K562 (cell line): Measurements from ENCODE around the gene CST4. TPM values are rescaled to one million over a fixed set of nuclear protein-coding genes. Genes with fewer than 3 reads are reported as not detected.

Experiments
- ATAC-seq: fragments of 200-7000 bp; cut with Tn5 transposase; 3 replicates; pipeline ENCODE4 v1.9.1; 2020; ENCODE audit warnings: moderate library complexity
- BruUV-seq: library from RNA; stranded (reverse); fragments of 400-500 nt; replicated peaks from 2 replicates; lab custom pipeline; 2021; lab: Mats Ljungman, UMichigan
- CTCF ChIA-PET: fragments of 300-600 bp; formaldehyde crosslinking; extraction: SDS; loops from one replicate; lab custom pipeline; 2021; ENCODE audit warnings: low intra/inter-chr PET ratio; lab: Yijun Ruan, JAX
- POLR2A ChIA-PET: fragments of 300-600, 350-650 bp; sonication (Branson Sonifier 250); formaldehyde crosslinking; extraction: SDS; loops from one replicate; lab custom pipeline; 2021; ENCODE audit warnings: antibody characterized with exemption, inconsistent platforms; lab: Yijun Ruan, JAX
- DNase-seq, 4 experiments: peaks; one replicate each; pipeline versions ENCODE4 v3.0.0 to v3.0.0-alpha.2; 2011 to 2018; ENCODE audit warnings: low spot score in 3 of 4, mixed read lengths in 3 of 4; ENCODE audit errors: extremely low read depth in 1 of 4
- FAIRE-seq: peaks from 2 replicates; lab custom pipeline; 2011; peaks lifted over from hg19 to GRCh38; lab: Jason Lieb, UNC
- H2AFZ ChIP-seq: 2 replicates; pipeline ENCODE4 v1.6.0; 2011; ENCODE audit warnings: low read depth, low read length, control low read depth, inconsistent platforms
- H3K27ac ChIP-seq: fragments of 200-600 bp; 3 replicates; pipeline ENCODE4 v1.8.0; 2011; ENCODE audit warnings: low read depth, mild to moderate bottlenecking, control low read depth, inconsistent platforms, low read length, moderate library complexity, mixed read lengths; ENCODE audit errors: extremely low read depth
- H3K27me3 ChIP-seq, 2 experiments: fragments of 300-600 bp in 1 of 2; 2 replicates in 1 of 2; 3 replicates in 1 of 2; pipeline versions ENCODE4 v1.6.0 to v1.8.0; 2011; ENCODE audit warnings: inconsistent platforms in 2 of 2, low read length in 2 of 2, mild to moderate bottlenecking in 1 of 2, mixed read lengths in 1 of 2, moderate library complexity in 1 of 2; ENCODE audit not compliant: control insufficient read depth in 2 of 2, insufficient read depth in 2 of 2
- H3K36me3 ChIP-seq: fragments of 300-600 bp; 3 replicates; pipeline ENCODE4 v1.8.0; 2011; ENCODE audit warnings: mild to moderate bottlenecking, low read length, inconsistent platforms; ENCODE audit not compliant: control insufficient read depth, insufficient read depth
- H3K4me1 ChIP-seq, 2 experiments: fragments of 200-600 bp in 1 of 2; replicated peaks in 1 of 2; 2 replicates in 1 of 2; 3 replicates in 1 of 2; pipeline versions ENCODE4 v1.5.1 to v1.8.0; 2011; ENCODE audit warnings: inconsistent platforms in 2 of 2, low read length in 2 of 2, mild to moderate bottlenecking in 1 of 2, mixed read lengths in 1 of 2, moderate library complexity in 1 of 2; ENCODE audit not compliant: control insufficient read depth in 2 of 2, insufficient read depth in 2 of 2
- H3K4me2 ChIP-seq: 2 replicates; pipeline ENCODE4 v1.6.1; 2011; ENCODE audit warnings: low read length, control low read depth, inconsistent platforms, mixed read lengths; ENCODE audit not compliant: insufficient read depth
- H3K4me3 ChIP-seq: fragments of 200-600 bp; sonication (generic), shearing (Covaris generic); 2 replicates; pipeline ENCODE4 v1.5.1; 2016; ENCODE audit warnings: control low read depth, inconsistent platforms
- H3K79me2 ChIP-seq: fragments of 200-600 bp; 3 replicates; pipeline ENCODE4 v1.8.0; 2011; ENCODE audit warnings: low read length, inconsistent platforms; ENCODE audit not compliant: control insufficient read depth, insufficient read depth
- H3K9ac ChIP-seq, 2 experiments: 2 replicates each; pipeline versions ENCODE4 v1.6.0 to v1.6.1; 2011; ENCODE audit warnings: low read depth in 2 of 2, low read length in 2 of 2, control low read depth in 1 of 2, inconsistent platforms in 1 of 2, mild to moderate bottlenecking in 1 of 2, mixed read lengths in 1 of 2; ENCODE audit not compliant: insufficient read depth in 1 of 2
- H3K9me1 ChIP-seq: one replicate; pipeline ENCODE4 v1.6.0; 2011; ENCODE audit warnings: inconsistent platforms, mild to moderate bottlenecking, low read length, moderate library complexity; ENCODE audit not compliant: control insufficient read depth, insufficient read depth
- H3K9me3 ChIP-seq: replicated peaks from 2 replicates; pipeline ENCODE4 v1.5.1; 2011; ENCODE audit warnings: low read depth, low read length, inconsistent platforms; ENCODE audit not compliant: control insufficient read depth, insufficient read depth
- H4K20me1 ChIP-seq: replicated peaks from 2 replicates; pipeline ENCODE4 v1.6.1; 2011; ENCODE audit warnings: low read length, inconsistent platforms, mixed read lengths; ENCODE audit not compliant: control insufficient read depth, insufficient read depth
- EP300 ChIP-seq: IDR thresholded peaks from 2 replicates; pipeline ENCODE4 v1.6.1; 2012; ENCODE audit warnings: low read length, improper control_type of control experiment
- HNRNPK ChIP-seq: fragments of 200-400 bp; formaldehyde crosslinking; IDR thresholded peaks from one replicate; pipeline ENCODE4 v1.6.1; 2018; ENCODE audit warnings: mild to moderate bottlenecking, low read depth, low read length; ENCODE audit not compliant: poor library complexity, severe bottlenecking
- HNRNPLL ChIP-seq: fragments of 200-400 bp; formaldehyde crosslinking; IDR thresholded peaks from 2 replicates; pipeline ENCODE4 v1.6.1; 2017; ENCODE audit warnings: low read length, low read depth, mild to moderate bottlenecking; ENCODE audit not compliant: poor library complexity, severe bottlenecking
- TCFL5 ChIP-seq: fragments of 250-450 bp; sonication (Bioruptor Pico); conservative IDR thresholded peaks from 2 replicates; pipeline ENCODE4 v1.6.1; 2021; ENCODE audit warnings: mild to moderate bottlenecking, moderate library complexity, matching md5 sums
- THRB ChIP-seq: fragments of 450-650 bp; formaldehyde crosslinking; conservative IDR thresholded peaks from 2 replicates; pipeline ENCODE4 v1.4.0; 2022; ENCODE audit warnings: mild to moderate bottlenecking, missing genetic modification characterization
- TRIM25 ChIP-seq: fragments of 450-650 bp; IDR thresholded peaks from 2 replicates; pipeline ENCODE4 v1.7.0; 2016; ENCODE audit warnings: borderline replicate concordance
- YBX1 ChIP-seq: fragments of 450-650 bp; IDR thresholded peaks from 2 replicates; pipeline ENCODE4 v1.7.1; 2016; ENCODE audit warnings: mild to moderate bottlenecking
- ZBTB7A ChIP-seq: IDR thresholded peaks from 2 replicates; pipeline ENCODE4 v1.6.1; 2011; ENCODE audit warnings: low read depth, mild to moderate bottlenecking, low read length, moderate library complexity, borderline replicate concordance; ENCODE audit not compliant: control insufficient read depth
- ZMIZ1 ChIP-seq, 2 experiments: fragments of 150-350 bp in 1 of 2; IDR thresholded peaks; 2 replicates each; pipeline ENCODE4 v1.6.1; 2012 to 2016; ENCODE audit warnings: low read depth in 2 of 2, low read length in 2 of 2, mild to moderate bottlenecking in 1 of 2, moderate library complexity in 1 of 2
- ZNF174 ChIP-seq: fragments of 250-450 bp; sonication (Bioruptor Pico); IDR thresholded peaks from 2 replicates; pipeline ENCODE4 v1.4.0; 2020; ENCODE audit warnings: mild to moderate bottlenecking
- ZNF224 ChIP-seq: sonication (generic); formaldehyde crosslinking; IDR thresholded peaks from 2 replicates; pipeline ENCODE4 v1.8.0; 2022; ENCODE audit warnings: mild to moderate bottlenecking, missing genetic modification reagents
- ZNF75A ChIP-seq: fragments of 450-650 bp; formaldehyde crosslinking; IDR thresholded peaks from 2 replicates; pipeline ENCODE4 v1.4.0; 2020; ENCODE audit warnings: mild to moderate bottlenecking
- WGBS: fragments of 100-300 bp; shearing (Covaris generic); methylation state at CpG from one replicate; pipeline ENCODE4 v1.1.6; 2016; ENCODE audit warnings: low coverage, mixed read lengths; ENCODE audit not compliant: insufficient coverage; ENCODE audit errors: missing lambda C conversion rate; 5-methylcytosine and 5-hydroxymethylcytosine counted together
- in situ Hi-C: fragments of 300-500 bp; cut with MboI; formaldehyde crosslinking; loops from 4 replicates; pipeline ENCODE4 v1.15.0; 2018; ENCODE audit warnings: inconsistent platforms, mixed read lengths
- intact Hi-C: fragments of 100-400 bp; cut with micrococcal nuclease; formaldehyde crosslinking; loops from 2 replicates; pipeline ENCODE4 v1.14.2; 2022
- polyA plus RNA-seq, 8 experiments: library from polyadenylated mRNA; depleted of rRNA in 4 of 8; stranded (reverse) in 5 of 8; unstranded in 3 of 8; fragments of >200 nt; fragmentation: Nextera tagmentation in 2 of 8; fragmentation: Illumina TruSeq in 1 of 8; extraction: Ambion mirVana in 2 of 8; extraction: Trizol in 1 of 8; gene quantifications; 2 replicates each; pipeline versions ENCODE4 v1.2.1 to v1.2.3, GENCODE V29; 2011 to 2014; ENCODE audit warnings: inconsistent platforms in 1 of 8, missing spikeins in 1 of 8
- total RNA-seq, 7 experiments: library from RNA; depleted of rRNA in 6 of 7; stranded (reverse); fragments of >200 nt in 6 of 7; fragmentation: Illumina TruSeq in 2 of 7; extraction: Trizol in 2 of 7; gene quantifications; 2 replicates each; pipeline versions ENCODE4 v1.2.1 to v1.2.3, GENCODE V29; 2011 to 2021; ENCODE audit warnings: low replicate concordance in 1 of 7
- TF ChIP-seq, protein P1 (sequence below): fragments of 250-450 bp; sonication (Bioruptor Pico); IDR thresholded peaks from 2 replicates; pipeline ENCODE4 v1.5.0; 2021

Gene CST4
- total and polyA plus RNA-seq, 9 of the 15 experiments (the other 6 are each of a cell fraction or from before 2014, with no cell fraction given), result not detected

GRCh38 chr20:23639490-23639958 lies 49.3 kb downstream of the CST4 start:
- in situ Hi-C loops (no loop called here), intact Hi-C loops (no loop called here)
- no peak overlapping the region for H3K9ac ChIP-seq
- peaks cover 6 to 20% of the 10 kb centered on the region in 2 experiments; a peak in 4 of 5 replicates for H3K4me1 ChIP-seq
- no peak overlapping the region for H3K27ac ChIP-seq
- no peaks in the 10 kb centered on the region for H3K9me1 ChIP-seq
- peaks cover 6% of the 10 kb centered on the region; the same call in 1 of the 3 replicates for H3K36me3 ChIP-seq
- no peaks in the 10 kb centered on the region for H3K9me3 ChIP-seq
- CTCF ChIA-PET, result no interaction called here
- H4K20me1 ChIP-seq, result no peaks in the 10 kb centered on the region
- no peaks in the 10 kb centered on the region for H3K27me3 ChIP-seq
- 54% methylated on average over 4 of the region's 8 CpGs for WGBS
- H3K79me2 ChIP-seq, result peaks cover 16% of the 10 kb centered on the region
- DNase-seq (no peak), FAIRE-seq (no peak), ATAC-seq (no peak)
- H2AFZ ChIP-seq, result no peak overlapping the region
- BruUV-seq, result no TSS peak
- H3K4me3 ChIP-seq, result no peak overlapping the region
- no peak overlapping the region for H3K4me2 ChIP-seq
- POLR2A ChIA-PET, result no interaction called here
- TF ChIP-seq YBX1 (no peak), HNRNPK (no peak), ZBTB7A (no peak), TCFL5 (CRISPR knock-in tag) (no peak), ZNF75A (no peak), ZNF224 (CRISPR knock-in tag) (no peak), EP300 (no peak), THRB (CRISPR knock-in tag) (no peak), ZNF174 (no peak), ZMIZ1 (IDR thresholded peaks at IDR 0.05; ENCODE audit: low read depth in 2 of 2, low read length in 2 of 2) (no peak), HNRNPLL (no peak), TRIM25 (no peak)
- TF ChIP-seq, protein P1, sequence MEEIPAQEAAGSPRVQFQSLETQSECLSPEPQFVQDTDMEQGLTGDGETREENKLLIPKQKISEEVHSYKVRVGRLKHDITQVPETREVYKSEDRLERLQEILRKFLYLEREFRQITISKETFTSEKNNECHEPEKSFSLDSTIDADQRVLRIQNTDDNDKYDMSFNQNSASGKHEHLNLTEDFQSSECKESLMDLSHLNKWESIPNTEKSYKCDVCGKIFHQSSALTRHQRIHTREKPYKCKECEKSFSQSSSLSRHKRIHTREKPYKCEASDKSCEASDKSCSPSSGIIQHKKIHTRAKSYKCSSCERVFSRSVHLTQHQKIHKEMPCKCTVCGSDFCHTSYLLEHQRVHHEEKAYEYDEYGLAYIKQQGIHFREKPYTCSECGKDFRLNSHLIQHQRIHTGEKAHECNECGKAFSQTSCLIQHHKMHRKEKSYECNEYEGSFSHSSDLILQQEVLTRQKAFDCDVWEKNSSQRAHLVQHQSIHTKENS (CRISPR knock-in tag), result no peak
